ENCODE data around the gene AFG3L2. TPM values are rescaled to one million over a fixed set of nuclear protein-coding genes. Genes with fewer than 3 reads are reported as not detected.

Gene AFG3L2
- total and polyA plus RNA-seq, 9 of the 15 experiments (the other 6 are each of a cell fraction or from before 2014, with no cell fraction given), result 24.1 to 109 (median 84.0) TPM

GRCh38 chr18:12283666-12284065, 93.4 kb downstream of the AFG3L2 start (continued):
- TF ChIP-seq EP300 (IDR thresholded peaks at IDR 0.05; ENCODE audit: low read length) (peak; percentile 28), ZNF695 (CRISPR knock-in tag; IDR thresholded peaks at IDR 0.05) (no peak), MAFK (IDR thresholded peaks at IDR 0.05; ENCODE audit: low read length) (no peak), CTBP1 (IDR thresholded peaks at IDR 0.05; ENCODE audit: borderline replicate concordance) (no peak; the same call in 1 of the 2 replicates), ETS1 (conservative IDR thresholded peaks at IDR 0.05; ENCODE audit: control insufficient read depth, low read depth, low read length) (no peak), MEF2D (tag; conservative IDR thresholded peaks at IDR 0.05; ENCODE audit: low read depth) (no peak), ZBTB17 (CRISPR knock-in tag; IDR thresholded peaks at IDR 0.05) (no peak)

GRCh38 chr18:12283256-12283655, 93.8 kb downstream of the AFG3L2 start:
- H3K79me2 ChIP-seq (ENCODE audit: control insufficient read depth, insufficient read depth, low read length), result no peaks in the 10 kb centered on the region
- H3K9me3 ChIP-seq (replicated peaks; ENCODE audit: control insufficient read depth, insufficient read depth, low read depth, low read length), result no peaks in the 10 kb centered on the region
- no peak overlapping the region for H2AFZ ChIP-seq (ENCODE audit: low read depth, low read length)
- ChIA-PET CTCF (ENCODE audit: low intra/inter-chr PET ratio) (interaction anchor here (0.5 to 1.7 kb wide), 2 partner anchors 104 to 377 kb away, joined by 3 to 4 read pairs; no protein-coding TSS in a partner anchor), POLR2A (interaction anchor here (0.6 to 1.7 kb wide), 4 partner anchors 11 to 90 kb away, joined by 3 to 7 read pairs (median 4); no protein-coding TSS in a partner anchor)
- DNase-seq (ENCODE audit: extremely low read depth in 1 of 4, low spot score in 3 of 4), result peak; percentile 56 to 73 (median 62)
- ATAC-seq, result peak; percentile 76
- H3K9me1 ChIP-seq (ENCODE audit: control insufficient read depth, insufficient read depth, low read length), result no peaks in the 10 kb centered on the region
- no peaks in the 10 kb centered on the region for H4K20me1 ChIP-seq (replicated peaks; ENCODE audit: control insufficient read depth, insufficient read depth, low read length)
- peak; percentile 87 for FAIRE-seq
- H3K27me3 ChIP-seq (ENCODE audit: control insufficient read depth in 2 of 2, insufficient read depth in 2 of 2, low read length in 2 of 2), result no peaks in the 10 kb centered on the region
- H3K27ac ChIP-seq (ENCODE audit: extremely low read depth, low read depth, low read length), result no peak overlapping the region
- WGBS (ENCODE audit: insufficient coverage, low coverage, missing lambda C conversion rate), result 5% methylated on average over 6 of the region's 6 CpGs
- no peaks in the 10 kb centered on the region for H3K36me3 ChIP-seq (ENCODE audit: control insufficient read depth, insufficient read depth, low read length)
- peaks cover 8 to 20% of the 10 kb centered on the region in 2 experiments; a peak in 4 of 5 replicates for H3K4me1 ChIP-seq (replicated peaks in 1 of 2; ENCODE audit: control insufficient read depth in 2 of 2, insufficient read depth in 2 of 2, low read length in 2 of 2)
- no peak overlapping the region for H3K4me3 ChIP-seq
- intact Hi-C loops (cut with micrococcal nuclease), result loop anchor here (1.0 to 5.0 kb wide), 4 partner anchors 44 to 377 kb away; partner anchors contain the start of gene AFG3L2
- no TSS peak for BruUV-seq (replicated peaks)
- no peak overlapping the region for H3K4me2 ChIP-seq (ENCODE audit: insufficient read depth, low read length)
- in situ Hi-C loops (cut with MboI), result loop anchor here (5.0 kb wide), 1 partner anchor 379 kb away; no protein-coding TSS in a partner anchor
- H3K9ac ChIP-seq (ENCODE audit: insufficient read depth in 1 of 2, low read depth in 2 of 2, low read length in 2 of 2), result no peak overlapping the region
- TF ChIP-seq ZNF445 (CRISPR knock-in tag; IDR thresholded peaks at IDR 0.05; ENCODE audit: low read depth) (no peak), PYGO2 (tag; IDR thresholded peaks at IDR 0.05) (no peak), HSF4 (CRISPR knock-in tag; IDR thresholded peaks at IDR 0.05; ENCODE audit: borderline replicate concordance) (no peak), PML (IDR thresholded peaks at IDR 0.05; ENCODE audit: low read length) (no peak), RFX1 (IDR thresholded peaks at IDR 0.05) (no peak), HDAC2 (IDR thresholded peaks at IDR 0.05) (0 out of 2 replicates have a peak, but pooled peaks have one; percentile 16), JUND (IDR thresholded peaks at IDR 0.05; ENCODE audit: borderline replicate concordance, low read depth, low read length) (peak; percentile 31; the same call in 1 of the 2 replicates), JUND (tag; IDR thresholded peaks at IDR 0.05; ENCODE audit: borderline replicate concordance, low read depth, low read length) (no peak), POLR2H (tag; IDR thresholded peaks at IDR 0.05; ENCODE audit: low read depth) (no peak), POU5F1 (IDR thresholded peaks at IDR 0.05; ENCODE audit: borderline replicate concordance, low read depth, low read length, partially characterized antibody) (no peak), DEAF1 (CRISPR knock-in tag; IDR thresholded peaks at IDR 0.05) (peak; percentile 68), ZNF121 (CRISPR knock-in tag; conservative IDR thresholded peaks at IDR 0.05) (no peak), RFX5 (IDR thresholded peaks at IDR 0.05; ENCODE audit: low read depth, low read length) (no peak), ZEB2 (IDR thresholded peaks at IDR 0.05) (no peak), RBM25 (IDR thresholded peaks at IDR 0.05; ENCODE audit: low read depth, low read length, severe bottlenecking) (no peak), EP300 (IDR thresholded peaks at IDR 0.05; ENCODE audit: low read length) (no peak)
